ENCODE results near the gene DEGS1.
"Not testable (repeated sequence)": the region's sequence is repeated elsewhere in the genome, so short reads cannot be mapped to it uniquely, and the experiment has no call there.

DEGS1 gene

GRCh38 chr1:224182057-224182865 lies 779 bp upstream of the DEGS1 start:
- no peak for DNase-seq

DNA sequence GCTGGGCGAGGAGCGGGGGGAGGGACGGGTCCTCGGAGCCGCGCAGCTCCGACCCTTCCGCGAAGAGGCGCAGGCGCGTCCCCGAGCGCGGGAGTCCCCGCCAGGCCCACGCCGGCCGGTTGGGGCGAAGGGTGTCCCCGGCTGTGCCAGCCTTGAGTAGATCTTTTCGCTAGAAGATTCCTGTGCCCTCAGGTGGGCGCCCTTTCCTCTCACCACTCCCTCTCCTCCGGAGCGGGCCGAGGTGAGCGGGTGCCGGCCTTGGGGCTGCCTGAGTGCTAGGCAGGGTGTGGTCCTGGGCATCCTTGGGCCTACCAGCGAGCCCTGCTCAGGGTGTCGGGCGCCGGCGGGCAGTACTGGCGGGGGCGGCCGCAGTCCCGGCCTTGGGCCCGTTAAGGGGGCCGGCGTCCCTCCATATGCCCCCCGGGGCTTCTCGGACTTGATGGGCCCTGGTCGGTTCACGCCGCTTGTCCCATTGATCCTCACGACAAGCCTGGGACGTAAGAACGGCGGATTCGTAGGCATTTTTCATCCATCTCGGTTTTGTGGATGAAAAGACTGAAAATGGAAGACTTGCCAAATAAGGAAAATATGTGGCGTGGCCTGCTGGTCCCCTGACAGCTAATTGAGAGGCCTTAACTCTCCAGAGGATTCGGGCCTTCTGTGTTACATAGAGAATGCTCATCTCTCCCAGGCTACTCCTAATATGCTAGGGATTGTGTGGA lies 712 bp downstream of the DEGS1 start:
- no peak for DNase-seq

DNA sequence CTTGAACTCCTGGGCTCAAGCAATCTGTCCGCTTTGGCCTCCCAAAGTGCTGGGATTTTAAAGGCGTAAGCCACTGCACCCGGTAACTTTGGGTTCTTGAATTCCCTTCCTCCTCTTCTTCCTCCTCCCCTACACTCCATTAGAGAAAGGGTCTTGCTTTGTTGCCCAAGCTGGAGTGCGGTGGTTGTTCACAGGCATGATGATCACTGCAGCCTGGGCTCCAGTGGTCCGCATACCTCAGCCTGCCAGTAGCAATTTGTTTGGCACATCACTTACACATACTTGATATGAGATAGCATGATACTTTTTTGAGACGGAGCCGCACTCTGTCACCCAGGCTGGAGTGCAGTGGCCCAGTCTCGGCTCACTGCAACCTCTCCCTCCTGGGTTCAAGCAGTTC lies 2.2 kb downstream of the DEGS1 start:
- no peak for DNase-seq

DNA sequence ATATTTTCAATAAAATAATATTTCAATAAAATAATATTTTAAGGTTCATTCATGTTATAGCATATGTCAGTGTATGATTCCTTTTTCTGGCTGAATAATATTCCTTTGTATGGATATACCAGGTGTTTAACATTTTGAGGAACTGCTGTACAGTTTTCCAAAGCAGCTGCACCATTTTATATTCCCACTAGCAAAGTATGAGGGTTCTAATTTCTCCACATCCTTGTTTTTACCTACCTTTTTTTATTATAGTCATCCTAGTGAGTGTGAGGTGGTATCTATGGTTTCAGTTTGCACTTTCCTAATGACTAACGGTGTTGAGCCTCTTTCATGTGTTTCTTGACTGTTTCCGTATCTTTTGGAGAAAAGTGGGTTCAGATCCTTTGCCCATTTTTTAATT lies 5.2 kb downstream of the DEGS1 start:
- no peak for DNase-seq

DNA sequence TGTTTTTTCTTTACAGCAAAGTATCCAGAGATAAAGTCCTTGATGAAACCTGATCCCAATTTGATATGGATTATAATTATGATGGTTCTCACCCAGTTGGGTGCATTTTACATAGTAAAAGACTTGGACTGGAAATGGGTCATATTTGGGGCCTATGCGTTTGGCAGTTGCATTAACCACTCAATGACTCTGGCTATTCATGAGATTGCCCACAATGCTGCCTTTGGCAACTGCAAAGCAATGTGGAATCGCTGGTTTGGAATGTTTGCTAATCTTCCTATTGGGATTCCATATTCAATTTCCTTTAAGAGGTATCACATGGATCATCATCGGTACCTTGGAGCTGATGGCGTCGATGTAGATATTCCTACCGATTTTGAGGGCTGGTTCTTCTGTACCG lies 6.5 kb downstream of the DEGS1 start:
- no peak for DNase-seq

- no peak for DNase-seq
These were observed 9.2 kb downstream of the DEGS1 start for GRCh38 chr1:224192082-224192788.

- no peak for DNase-seq
These were observed 10.4 kb downstream of the DEGS1 start for GRCh38 chr1:224193319-224193966.

DNA sequence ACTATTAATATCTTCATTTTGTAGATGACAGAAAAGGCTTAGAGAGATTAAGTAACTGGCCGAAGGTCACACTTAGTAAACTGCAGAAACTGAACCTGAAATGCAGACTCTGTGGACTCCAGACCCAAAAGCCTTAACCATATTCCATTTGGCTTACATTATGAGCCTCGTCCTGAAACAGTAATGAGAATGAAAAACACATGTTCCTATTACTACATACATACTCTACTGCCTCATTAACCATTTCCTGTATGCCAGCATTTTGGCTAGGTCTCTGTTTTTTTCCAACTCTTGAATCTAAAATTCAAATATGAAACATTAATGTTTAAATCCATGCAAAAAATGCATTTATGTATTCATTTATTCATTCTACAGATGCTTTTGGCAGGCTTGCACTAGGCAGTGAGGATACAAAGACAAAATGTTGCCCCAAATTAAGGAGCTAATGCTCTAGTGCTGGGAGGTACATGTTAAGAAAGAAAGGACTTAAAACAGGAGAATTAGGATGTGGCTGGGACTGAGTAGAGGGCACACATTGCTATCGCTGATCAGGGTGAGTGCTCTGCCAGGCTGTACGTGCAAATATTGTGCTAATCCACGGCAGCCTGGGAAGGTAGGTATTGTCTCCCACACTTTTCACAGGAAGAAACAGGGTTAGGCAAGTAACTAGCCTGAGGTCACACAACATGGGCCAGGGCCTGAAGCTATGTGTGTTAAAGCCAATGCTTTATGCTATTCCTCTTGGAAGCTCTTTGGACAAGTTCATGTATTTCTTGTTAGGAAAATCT lies 14.0 kb downstream of the DEGS1 start:
- DNase-seq = no peak

- no peak for DNase-seq
These were observed 15.5 kb downstream of the DEGS1 start for GRCh38 chr1:224198572-224198971.

DNA sequence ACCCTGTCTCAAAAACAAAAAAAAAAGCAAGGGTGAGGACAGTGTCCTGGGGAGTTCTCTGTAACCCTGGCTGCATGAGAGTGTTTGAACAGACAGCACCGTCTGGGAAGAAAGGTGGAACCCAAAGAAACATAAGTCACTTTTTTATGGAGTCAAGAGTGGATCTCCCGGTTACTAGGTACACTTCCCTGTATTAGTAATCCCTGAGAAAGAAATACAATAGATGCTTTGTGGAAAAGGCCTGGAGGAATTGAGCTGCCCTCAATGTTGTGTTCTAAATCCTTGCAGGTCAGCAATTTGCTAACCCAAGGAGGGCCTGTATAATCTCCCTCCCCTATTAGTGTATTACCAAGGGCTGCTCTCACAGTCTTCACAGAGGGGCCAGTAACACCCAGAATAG lies 16.6 kb downstream of the DEGS1 start:
- no peak for DNase-seq

DNA sequence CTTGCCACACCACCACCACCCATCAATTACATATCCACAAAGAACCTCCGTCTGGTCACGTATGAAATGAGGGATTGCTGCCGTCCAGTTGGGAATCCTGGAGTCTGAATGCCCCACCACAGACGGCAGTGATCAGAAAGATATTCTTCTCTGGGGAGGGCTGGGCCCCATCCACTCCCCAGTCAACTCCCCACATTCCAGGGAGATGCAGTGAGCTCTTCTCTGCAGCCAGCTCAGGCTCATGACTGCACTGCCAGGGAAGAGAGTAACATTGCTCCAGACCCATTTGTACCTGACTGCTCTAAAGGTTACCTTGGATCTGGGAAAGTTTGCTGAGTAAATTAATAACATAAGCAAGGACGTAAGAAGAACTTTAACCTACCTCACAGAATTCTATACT lies 18.3 kb downstream of the DEGS1 start:
- DNase-seq = no peak

DNA sequence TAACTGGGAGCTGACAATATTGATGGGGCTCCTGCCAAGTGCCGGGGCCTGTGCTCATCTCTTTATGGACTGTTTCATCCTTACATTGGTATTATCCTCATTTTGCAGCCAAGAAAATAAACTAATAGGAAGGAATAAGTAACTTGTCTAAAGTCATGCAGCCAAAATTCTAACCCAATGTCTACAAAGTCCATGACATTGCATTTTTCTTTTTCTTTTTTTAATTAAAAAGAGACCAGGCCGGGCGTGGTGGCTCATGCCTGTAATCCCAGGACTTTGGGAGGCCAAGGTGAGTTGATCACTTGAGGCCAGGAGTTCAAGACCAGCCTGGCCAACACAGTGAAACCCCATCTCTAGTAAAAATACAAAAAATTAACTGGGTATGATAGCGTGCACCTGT lies 18.8 kb downstream of the DEGS1 start:
- no peak for DNase-seq

DNA sequence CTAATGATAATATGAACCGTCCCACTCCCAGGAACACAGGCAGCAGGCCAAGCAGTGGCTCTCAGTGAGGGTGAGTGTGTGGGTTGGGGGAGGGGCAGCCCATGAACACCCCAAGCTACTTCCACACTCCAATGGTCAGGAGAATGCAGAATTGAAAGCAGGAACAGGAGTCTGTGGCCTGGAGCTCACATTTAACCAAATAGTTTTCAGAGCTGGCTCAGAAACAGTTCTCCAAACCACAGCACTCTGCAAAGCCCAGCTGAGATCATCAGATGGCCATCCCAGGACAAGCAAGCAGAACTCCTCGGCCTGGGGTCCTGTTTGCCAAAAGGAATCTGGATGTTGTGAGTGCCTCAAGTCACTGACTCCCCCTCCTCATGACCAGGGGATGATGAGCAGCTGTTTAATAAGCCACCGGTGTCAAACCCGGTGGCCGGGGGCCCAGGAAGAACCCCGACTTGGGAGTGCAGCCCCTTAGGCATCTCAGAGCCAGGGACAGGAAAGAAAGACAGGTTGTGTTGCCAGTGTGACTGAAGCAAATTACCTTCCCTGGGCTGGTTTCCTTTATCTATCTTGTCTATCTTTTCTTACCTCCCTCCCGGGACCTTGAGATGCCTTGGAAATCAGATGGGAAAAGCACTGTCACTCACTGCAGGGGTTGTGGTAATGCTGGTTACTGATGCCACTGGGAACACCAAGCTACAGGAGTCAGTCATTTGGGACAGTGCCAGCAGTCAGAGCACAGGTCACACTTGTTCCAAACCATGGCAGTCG lies 20.4 kb downstream of the DEGS1 start:
- no peak for DNase-seq

- no peak for DNase-seq
These were observed 22.4 kb downstream of the DEGS1 start for GRCh38 chr1:224205438-224205840.

DNA sequence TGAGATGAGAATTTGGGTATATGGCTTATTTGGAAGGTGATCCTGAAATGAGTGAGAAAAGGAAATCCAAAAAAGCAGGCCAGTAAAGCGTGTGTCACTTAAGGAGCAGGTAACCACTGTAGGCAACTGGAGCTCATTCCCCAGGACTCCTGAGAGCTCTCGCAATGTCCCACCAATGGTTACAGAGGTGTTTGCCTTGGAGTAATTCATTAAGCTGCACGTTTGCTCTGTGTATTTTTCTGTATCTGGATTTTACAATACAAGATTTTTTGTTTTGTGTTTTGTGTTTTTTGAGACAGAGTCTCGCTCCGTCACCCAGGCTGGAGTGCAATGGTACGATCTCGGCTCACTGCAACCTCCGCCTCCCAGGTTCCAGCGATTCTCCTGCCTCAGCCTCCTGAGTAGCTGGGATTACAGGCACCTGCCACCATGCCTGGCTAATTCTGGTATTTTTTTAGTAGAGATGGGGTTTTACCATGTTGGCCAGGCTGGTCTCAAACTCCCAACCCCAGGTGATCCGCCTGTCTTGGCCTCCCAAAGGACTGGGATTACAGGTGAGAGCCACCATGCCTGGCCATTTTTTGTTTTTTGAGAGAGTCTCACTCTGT lies 23.0 kb downstream of the DEGS1 start:
- DNase-seq = not testable (repeated sequence)

DNA sequence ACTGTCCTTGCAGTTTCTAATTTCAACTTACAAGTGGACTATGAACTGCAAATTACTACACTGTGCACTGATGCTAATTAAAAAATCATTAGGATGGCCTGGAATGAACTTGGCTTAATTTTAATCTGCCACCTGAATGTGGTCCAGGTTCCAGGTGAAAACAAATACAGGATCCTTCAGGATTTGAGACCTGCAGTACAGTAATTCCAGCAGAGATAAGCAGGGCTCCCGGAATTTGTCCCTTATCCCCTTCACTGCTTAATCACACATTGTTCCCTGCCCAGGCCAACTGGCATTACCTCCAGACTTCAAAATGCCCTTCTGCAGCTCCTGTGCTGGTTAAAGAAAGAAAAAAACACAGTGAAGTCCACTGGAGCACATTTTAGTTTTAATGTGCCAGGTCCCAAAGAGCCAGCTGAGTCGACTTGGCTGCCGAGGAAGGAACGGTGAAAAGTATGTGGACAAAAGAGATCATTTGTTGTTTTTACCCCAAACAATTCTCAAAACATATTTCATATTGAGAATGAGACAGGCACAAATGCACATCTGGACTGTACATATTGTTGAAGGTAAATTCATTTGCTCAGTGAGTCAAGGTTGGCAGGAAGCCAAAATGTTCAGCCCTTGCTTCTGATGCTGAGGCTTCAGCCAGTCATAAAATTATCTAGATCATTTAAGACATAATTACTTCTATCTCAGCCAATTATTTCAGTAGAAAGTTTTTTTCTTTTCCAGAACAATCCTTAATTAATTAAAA lies 28.3 kb downstream of the DEGS1 start:
- DNase-seq = peak; percentile 12

GRCh38 chr1:224212618-224213061 lies 29.6 kb downstream of the DEGS1 start:
- no peak for DNase-seq

GRCh38 chr1:224213438-224214119 lies 30.5 kb downstream of the DEGS1 start:
- DNase-seq = no peak

DNA sequence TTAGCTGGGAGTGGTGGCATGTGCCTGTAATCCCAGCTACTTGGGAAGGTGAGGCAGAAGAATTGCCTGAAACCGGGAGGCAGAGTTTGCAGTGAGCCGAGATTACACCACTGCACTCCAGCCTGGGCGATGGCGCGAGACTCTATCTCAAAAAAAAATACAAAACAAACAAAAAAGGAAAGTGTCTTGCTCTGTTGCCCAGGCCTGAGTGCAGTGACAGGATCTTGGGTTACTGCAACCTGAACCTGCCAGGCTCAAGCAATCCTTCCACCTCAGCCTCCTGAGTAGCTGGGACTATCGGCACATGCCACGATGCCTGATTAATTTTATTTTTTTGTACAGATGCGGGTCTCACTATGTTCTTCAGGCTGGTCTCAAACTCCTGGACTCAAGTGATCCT lies 33.3 kb downstream of the DEGS1 start:
- no peak for DNase-seq
